HUES64 (cell line): ENCODE data around the gene ANKRD66.
"Not testable (repeated sequence)": the region's sequence is repeated elsewhere in the genome, so short reads cannot be mapped to it uniquely, and the experiment has no call there.

Experiments used
- H3K27ac ChIP-seq: 2 replicates; pipeline ENCODE4 v1.7.0; 2013; ENCODE audit warnings: low read depth, low read length, inconsistent platforms
- H3K27me3 ChIP-seq: 2 replicates; pipeline ENCODE4 v1.6.1; 2013; ENCODE audit warnings: mild to moderate bottlenecking, low read length; ENCODE audit not compliant: insufficient read depth
- H3K36me3 ChIP-seq: 2 replicates; pipeline ENCODE4 v1.6.1; 2013; ENCODE audit warnings: mild to moderate bottlenecking, low read length; ENCODE audit not compliant: insufficient read depth
- H3K4me1 ChIP-seq: 2 replicates; pipeline ENCODE4 v1.6.1; 2013; ENCODE audit warnings: mild to moderate bottlenecking, low read length, moderate library complexity; ENCODE audit not compliant: insufficient read depth
- H3K4me3 ChIP-seq: 2 replicates; pipeline ENCODE4 v1.5.1; 2013; ENCODE audit warnings: mild to moderate bottlenecking, low read length, moderate library complexity
- H3K9ac ChIP-seq: 2 replicates; pipeline ENCODE4 v1.6.1; 2013; ENCODE audit warnings: mild to moderate bottlenecking, low read depth, low read length
- H3K9me3 ChIP-seq: 2 replicates; pipeline ENCODE4 v1.6.1; 2013; ENCODE audit warnings: low read depth, low read length; ENCODE audit not compliant: insufficient read depth
- WGBS: fragments of 150-250, 120-280 bp; methylation state at CpG from one replicate; pipeline ENCODE4 v1.1.7; 2013; ENCODE audit warnings: missing lambda C conversion rate; 5-methylcytosine and 5-hydroxymethylcytosine counted together

The ANKRD66 gene

DNA sequence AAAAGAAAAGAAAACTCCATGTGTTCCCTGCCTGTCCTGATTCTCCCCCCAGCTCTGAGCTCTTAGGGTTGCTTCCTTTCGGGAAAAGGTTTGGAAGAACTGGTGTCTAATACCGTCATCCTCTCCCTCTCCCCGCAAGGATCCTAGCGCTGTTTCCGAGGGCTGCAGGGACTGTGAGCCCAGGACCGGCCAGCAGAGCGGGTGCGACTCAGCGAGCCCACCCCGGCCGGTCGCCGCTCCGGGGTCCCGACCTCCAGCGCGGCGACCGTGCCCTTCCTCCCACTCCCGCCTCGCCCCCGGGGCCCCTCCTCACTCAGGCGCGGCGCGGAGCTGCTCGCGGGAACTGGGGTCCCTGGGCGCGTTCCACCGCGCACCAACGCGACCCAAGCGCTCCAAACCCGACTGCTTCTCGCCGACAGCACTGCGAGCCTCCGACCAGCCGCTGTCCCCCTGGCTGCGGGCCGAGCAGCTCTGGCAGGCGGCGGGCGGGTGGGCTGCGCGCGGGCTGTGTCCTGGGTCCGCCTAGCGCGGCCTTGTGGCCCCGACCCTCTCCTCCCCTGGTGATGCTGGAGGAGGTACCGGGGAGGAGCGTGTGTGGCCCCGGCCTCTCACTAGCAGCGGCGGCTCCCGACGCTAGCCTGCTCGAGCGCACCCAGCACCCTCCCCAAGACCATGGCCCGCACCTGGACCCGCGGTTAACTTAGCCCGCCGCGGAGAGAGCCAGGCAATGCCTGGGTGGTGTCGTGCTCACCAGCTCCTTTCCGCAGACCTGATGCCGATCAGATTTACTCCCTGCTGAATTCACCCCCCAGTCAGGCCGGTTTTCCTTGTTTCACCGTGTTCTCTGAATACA lies 11.6 kb upstream of the ANKRD66 start, which contains the start of gene PLA2G7:
Gene PLA2G7 (minus strand): TSS at position 509 of the 853 bp plus-strand sequence. CDS start 12,484 bp downstream, outside the sequence.
- Histone ChIP-seq H3K9ac (peak within 1 kb of the TSS; percentile 54), H3K4me3 (peak within 1 kb of the TSS; percentile 71), H3K36me3 (no peaks in the 10 kb centered on the region), H3K27ac (no peak within 1 kb of the TSS), H3K27me3 (peaks cover 49% of the 10 kb centered on the region), H3K4me1 (peaks cover 15% of the 10 kb centered on the region), H3K9me3 (no peaks in the 10 kb centered on the region)
- under 1% methylated on average over 73 of the region's 73 CpGs for WGBS

DNA sequence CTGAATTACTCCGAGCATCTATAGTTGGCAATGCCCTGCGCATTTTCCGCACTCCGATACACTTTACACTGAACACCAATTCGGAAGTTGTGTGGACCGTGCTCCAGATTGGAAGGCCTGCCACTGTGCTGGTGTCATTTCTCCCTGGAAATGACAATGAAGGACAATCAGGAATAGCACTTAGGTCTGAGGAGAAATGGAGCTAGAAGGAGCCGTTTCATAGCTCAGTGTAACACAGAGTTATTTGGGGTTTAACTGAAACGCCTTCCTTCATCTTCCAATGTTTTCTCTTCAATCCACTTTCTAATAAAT lies 11.1 kb upstream of the ANKRD66 start:
- WGBS = 29% methylated on average over 8 of the region's 8 CpGs
- no peak overlapping the region for H3K27ac ChIP-seq

DNA sequence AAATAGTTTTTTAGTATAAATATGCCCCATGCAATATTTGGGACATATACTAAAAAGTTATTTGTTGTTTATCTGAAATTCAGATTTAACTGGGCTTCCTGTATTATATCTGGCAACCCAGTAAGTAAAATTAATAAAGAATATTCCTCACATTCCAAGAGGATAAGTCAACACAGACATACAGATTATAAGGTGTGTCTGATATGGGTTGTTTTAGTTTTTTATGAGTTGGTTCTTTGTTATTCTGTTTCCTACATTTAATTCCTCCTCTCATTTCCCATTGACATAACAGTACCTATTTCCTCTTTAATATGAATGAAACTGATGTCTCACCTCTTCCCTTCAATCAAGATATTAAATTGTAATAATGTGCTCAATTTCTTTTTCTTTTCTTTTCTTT lies 9.8 kb upstream of the ANKRD66 start:
- H3K4me1 ChIP-seq = peaks cover 23% of the 10 kb centered on the region
- no peak overlapping the region for H3K4me3 ChIP-seq
- H3K27ac ChIP-seq = no peak overlapping the region
- peaks cover 49% of the 10 kb centered on the region for H3K27me3 ChIP-seq
- no peaks in the 10 kb centered on the region for H3K36me3 ChIP-seq
- H3K9me3 ChIP-seq = no peaks in the 10 kb centered on the region
- no peak overlapping the region for H3K9ac ChIP-seq

More for the DNA sequence above, 11.1 kb upstream of the ANKRD66 start:
- Histone ChIP-seq H3K4me3 (peak overlapping the region; percentile 71), H3K36me3 (no peaks in the 10 kb centered on the region), H3K9ac (0 out of 2 replicates have a peak overlapping the region, but pooled peaks have one; percentile 54), H3K9me3 (no peaks in the 10 kb centered on the region), H3K4me1 (peaks cover 21% of the 10 kb centered on the region), H3K27me3 (peaks cover 49% of the 10 kb centered on the region)

DNA sequence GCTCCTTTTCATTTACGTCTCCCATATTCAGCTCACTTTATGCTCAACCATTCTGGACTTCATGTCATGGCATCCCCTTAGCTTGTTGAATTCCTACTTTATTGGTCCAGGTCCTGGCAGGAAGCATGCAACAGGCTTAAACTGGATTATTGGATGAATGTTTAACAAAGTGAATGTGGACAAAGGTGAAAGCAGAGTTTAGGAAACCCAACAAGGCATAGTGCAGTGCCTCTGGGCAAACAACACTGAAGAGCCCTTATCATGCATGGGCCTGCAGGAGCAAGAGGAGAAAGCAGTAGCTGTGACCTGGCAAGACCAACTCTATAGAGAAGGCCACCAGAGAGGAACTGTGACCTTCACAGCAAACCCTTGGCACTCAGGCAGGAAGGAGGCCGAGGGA lies 5.3 kb upstream of the ANKRD66 start:
- H3K36me3 ChIP-seq = no peaks in the 10 kb centered on the region
- WGBS = 97% methylated on average over 2 of the region's 2 CpGs
- no peak overlapping the region for H3K27ac ChIP-seq
- H3K4me1 ChIP-seq = peaks cover 12% of the 10 kb centered on the region
- H3K4me3 ChIP-seq = no peak overlapping the region
- H3K27me3 ChIP-seq = peaks cover 16% of the 10 kb centered on the region
- no peaks in the 10 kb centered on the region for H3K9me3 ChIP-seq
- no peak overlapping the region for H3K9ac ChIP-seq

DNA sequence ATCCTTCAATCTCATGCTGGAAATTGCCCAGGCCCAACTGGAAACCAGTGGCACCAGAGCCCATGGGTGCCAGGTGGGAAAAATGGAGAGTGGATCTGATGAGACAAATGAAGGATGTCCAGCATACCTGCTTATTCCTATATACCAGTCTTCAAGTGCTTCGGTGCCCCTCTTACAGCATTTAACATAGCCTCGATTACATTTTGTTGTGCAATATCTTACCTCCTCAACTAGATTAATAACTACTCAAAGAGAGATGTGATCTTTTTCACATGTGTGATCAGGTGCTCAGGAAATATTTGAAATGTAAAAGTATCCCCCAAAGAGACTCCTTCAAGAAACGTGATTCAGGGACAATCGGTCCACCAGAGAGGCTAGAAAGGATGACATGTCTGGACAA lies 4.8 kb upstream of the ANKRD66 start:
- 96% methylated on average over 4 of the region's 4 CpGs for WGBS
- Histone ChIP-seq H3K4me3 (no peak overlapping the region), H3K9me3 (no peaks in the 10 kb centered on the region), H3K4me1 (peaks cover 12% of the 10 kb centered on the region), H3K27me3 (peaks cover 11% of the 10 kb centered on the region), H3K9ac (no peak overlapping the region), H3K27ac (no peak overlapping the region), H3K36me3 (no peaks in the 10 kb centered on the region)

DNA sequence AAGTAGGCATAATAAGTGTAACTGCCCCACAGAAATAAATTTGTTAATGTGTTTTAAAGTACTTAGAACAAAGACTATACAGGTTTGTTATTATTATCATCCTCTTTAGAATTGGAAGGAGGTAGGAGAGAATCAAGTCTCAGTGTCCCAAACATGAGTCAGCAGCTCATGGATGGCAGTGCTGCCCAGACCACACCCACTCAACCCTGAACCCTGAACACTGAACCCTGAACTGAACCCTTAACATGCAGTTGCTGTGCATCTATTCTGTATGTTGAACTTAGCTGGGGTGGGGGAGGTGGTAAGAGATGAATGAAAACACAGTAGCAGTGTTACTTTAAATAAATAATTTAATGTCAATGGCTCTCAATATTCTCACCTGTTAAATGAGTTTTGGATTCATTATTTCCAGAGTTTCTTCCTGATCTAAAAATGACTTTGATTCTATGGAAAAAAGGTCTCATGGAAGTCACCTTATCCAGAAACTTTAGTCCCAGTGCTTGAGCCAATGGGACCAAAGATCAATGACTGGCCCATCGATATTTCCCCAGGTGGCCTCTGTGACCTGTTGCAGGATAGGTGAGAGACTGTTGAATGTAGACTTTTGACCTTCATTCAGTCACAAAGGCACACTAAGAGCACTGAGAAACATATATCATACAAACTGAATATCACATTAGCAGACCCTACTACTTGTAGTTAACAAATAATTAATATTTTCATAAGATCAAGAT lies 3.1 kb upstream of the ANKRD66 start:
- H3K9ac ChIP-seq = no peak overlapping the region
- 0 out of 2 replicates have a peak, but pooled peaks cover under 1% of the 10 kb centered on the region for H3K27me3 ChIP-seq
- H3K9me3 ChIP-seq = no peaks in the 10 kb centered on the region
- H3K4me3 ChIP-seq = no peak overlapping the region
- H3K36me3 ChIP-seq = no peaks in the 10 kb centered on the region
- H3K27ac ChIP-seq = no peak overlapping the region
- peaks cover 12% of the 10 kb centered on the region for H3K4me1 ChIP-seq
- WGBS = 88% methylated on average over 1 of the region's 1 CpG

DNA sequence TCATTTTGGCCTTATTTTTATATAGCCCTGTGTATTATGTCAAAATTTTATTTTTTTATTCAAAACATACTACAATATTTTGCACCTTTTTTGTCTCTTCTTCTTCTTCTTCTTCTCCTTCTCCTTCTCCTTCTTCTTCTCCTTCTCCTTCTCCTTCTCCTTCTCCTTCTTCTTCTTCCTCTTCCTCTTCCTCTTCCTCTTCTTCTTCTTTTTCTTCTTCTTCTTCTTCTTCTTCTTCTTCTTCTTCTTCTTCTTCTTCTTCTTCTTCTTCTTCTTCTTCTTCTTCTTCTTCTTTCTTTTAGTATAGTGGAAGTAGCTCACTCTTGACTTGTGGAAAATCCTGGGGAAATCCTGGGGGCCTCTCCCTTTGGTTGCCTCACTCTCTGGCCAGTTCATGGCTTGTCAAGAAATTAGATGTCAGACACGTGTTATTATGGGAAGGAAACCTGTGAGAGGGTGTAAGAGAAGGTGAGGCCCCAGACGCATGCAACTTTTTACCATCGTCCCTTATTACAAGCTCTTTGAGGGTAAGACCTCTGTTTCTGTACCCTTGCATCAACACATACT lies 2.5 kb upstream of the ANKRD66 start:
- H3K27me3 ChIP-seq, H3K9ac ChIP-seq, H3K4me3 ChIP-seq, H3K36me3 ChIP-seq, H3K9me3 ChIP-seq, H3K27ac ChIP-seq: not testable (repeated sequence)
- WGBS = 93% methylated on average over 3 of the region's 3 CpGs
- peaks cover 16% of the 10 kb centered on the region for H3K4me1 ChIP-seq

DNA sequence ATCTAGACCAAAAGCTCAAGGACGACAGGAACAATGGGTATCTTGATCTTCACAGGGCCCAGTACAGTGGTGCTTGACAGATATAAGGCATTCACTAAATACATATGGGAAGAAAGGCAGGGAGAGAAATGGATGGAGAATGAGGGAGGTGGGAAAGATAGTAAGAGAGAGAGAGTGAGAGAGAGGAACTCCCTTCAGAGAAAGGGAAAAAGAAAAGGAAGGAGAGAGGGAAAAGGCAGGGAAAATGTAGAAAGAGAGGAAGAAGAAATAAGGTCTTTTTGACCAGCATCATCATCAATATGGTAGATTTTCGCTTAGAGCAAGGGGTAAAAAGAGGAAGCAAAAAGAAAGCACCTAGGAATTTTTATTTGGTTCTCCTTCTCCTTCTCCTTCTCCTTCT lies 760 bp upstream of the ANKRD66 start:
- Histone ChIP-seq H3K27ac (no peak overlapping the region), H3K36me3 (no peaks in the 10 kb centered on the region), H3K4me3 (no peak overlapping the region), H3K9ac (no peak overlapping the region), H3K9me3 (no peaks in the 10 kb centered on the region), H3K4me1 (peaks cover 13% of the 10 kb centered on the region), H3K27me3 (no peaks in the 10 kb centered on the region)
- WGBS = 91% methylated on average over 2 of the region's 2 CpGs

DNA sequence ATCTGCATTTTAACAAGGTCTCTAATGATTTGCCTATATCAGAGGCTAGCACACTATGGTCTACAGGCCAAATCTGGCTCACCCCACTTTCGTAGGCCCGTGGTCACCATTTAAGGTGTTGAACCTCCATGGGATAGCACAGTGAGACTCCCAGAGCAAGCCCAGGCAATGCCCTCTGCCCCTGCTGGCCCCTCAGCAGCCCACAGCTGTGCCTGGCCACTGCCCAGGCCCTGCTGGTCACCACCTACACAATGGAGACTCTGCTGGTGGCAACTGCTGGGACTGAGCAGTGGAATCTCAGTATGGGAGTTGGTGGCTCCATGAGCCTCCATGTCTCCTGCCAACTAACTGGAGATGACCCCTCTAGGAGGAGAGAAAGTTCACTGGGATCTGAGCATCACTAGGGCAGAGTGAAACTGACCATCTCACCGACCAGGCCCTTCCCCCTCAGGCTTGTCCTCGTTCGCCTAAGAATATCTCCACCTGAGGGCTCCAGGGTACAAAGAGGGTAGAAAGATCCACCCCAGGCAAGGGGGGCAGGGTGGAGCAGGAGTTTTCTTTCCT lies 2.3 kb downstream of the ANKRD66 start:
- H3K9ac ChIP-seq = no peak overlapping the region
- H3K4me1 ChIP-seq = peaks cover 13% of the 10 kb centered on the region
- H3K36me3 ChIP-seq = no peaks in the 10 kb centered on the region
- no peak overlapping the region for H3K4me3 ChIP-seq
- 88% methylated on average over 4 of the region's 5 CpGs for WGBS
- H3K9me3 ChIP-seq = no peaks in the 10 kb centered on the region
- peak overlapping the region; percentile 20; the same call in 1 of the 2 replicates for H3K27ac ChIP-seq
- H3K27me3 ChIP-seq = no peaks in the 10 kb centered on the region

DNA sequence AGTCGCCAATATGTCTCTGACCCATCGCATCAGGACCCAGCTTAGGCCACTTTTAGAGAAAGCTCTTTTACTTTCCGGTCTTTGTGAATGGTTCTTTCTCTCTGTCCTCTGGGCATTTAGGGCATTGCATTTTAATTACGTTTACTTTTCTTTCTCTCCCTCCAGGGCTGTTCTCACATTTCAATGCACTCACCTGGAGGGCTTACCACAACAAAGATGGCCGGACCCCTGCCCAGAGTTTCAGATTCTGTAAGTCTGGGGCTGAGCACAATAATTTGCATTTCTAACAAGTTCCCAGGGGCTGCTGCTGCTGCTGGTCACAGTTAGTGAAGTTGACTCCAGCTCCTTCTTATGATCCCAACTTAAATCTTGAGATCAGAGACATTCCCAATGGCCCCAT lies 3.0 kb downstream of the ANKRD66 start:
- 34% methylated on average over 5 of the region's 5 CpGs for WGBS
- H3K36me3 ChIP-seq = no peaks in the 10 kb centered on the region
- peaks cover 13% of the 10 kb centered on the region for H3K4me1 ChIP-seq
- H3K27ac ChIP-seq = peak overlapping the region; percentile 72; the same call in 1 of the 2 replicates
- no peaks in the 10 kb centered on the region for H3K27me3 ChIP-seq
- H3K9ac ChIP-seq = no peak overlapping the region
- no peaks in the 10 kb centered on the region for H3K9me3 ChIP-seq
- H3K4me3 ChIP-seq = no peak overlapping the region

DNA sequence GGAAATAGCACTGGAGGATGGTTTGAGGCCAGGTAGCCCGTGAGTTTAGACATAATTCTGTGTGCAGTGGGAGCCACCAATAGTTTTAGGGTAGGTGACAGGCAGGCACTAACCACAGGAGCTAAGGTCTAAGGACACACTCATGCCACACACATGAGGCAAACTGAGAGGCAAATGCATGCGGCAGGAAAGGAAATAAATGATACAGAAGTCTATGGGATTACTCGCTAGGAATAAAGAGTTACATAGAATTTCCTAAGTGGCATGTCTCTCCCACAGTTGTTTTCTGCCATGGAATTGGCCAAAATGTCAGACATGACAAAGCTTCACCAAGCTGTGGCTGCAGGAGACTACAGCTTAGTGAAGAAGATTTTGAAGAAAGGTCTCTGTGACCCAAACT lies 4.9 kb downstream of the ANKRD66 start:
- H3K4me1 ChIP-seq = peaks cover 16% of the 10 kb centered on the region
- H3K9ac ChIP-seq = no peak overlapping the region
- H3K9me3 ChIP-seq = no peaks in the 10 kb centered on the region
- H3K27me3 ChIP-seq = no peaks in the 10 kb centered on the region
- no peaks in the 10 kb centered on the region for H3K36me3 ChIP-seq
- WGBS = 95% methylated on average over 3 of the region's 3 CpGs
- no peak overlapping the region for H3K4me3 ChIP-seq
- H3K27ac ChIP-seq = no peak overlapping the region
